Stimulated activated CD8-positive, alpha-beta memory T cell treated with anti-CD3 and anti-CD28 coated beads, Interleukin-12 subunit alpha, Interleukin-12 subunit beta, amount 100 ng/mL, for 24 hours (primary cell): ENCODE results near the gene NPTX2.

Source experiments
- DNase-seq: peaks from one replicate; pipeline ENCODE4 v3.0.0-alpha.2; 2020; ENCODE audit errors: extremely low read depth

The NPTX2 gene

DNA sequence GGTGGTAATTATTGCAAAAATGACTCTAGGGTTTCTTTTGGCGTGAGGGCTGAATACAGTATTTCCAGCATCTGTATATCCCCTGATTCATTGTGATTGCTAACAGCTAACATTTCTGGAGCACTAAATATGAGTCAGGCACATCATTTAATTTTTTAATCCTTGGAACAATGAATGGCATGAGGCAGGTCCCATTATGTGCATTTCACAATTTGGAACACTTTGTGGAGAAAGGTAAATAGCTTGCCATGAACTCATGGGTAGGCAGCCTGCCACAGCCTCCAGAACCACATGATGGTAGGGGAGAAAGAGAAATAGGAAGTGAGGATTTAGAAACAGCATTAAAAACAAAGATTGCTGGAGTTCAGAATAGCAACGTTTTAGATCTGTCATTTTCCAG lies 1.7 kb downstream of the NPTX2 start:
- no peak for DNase-seq

DNA sequence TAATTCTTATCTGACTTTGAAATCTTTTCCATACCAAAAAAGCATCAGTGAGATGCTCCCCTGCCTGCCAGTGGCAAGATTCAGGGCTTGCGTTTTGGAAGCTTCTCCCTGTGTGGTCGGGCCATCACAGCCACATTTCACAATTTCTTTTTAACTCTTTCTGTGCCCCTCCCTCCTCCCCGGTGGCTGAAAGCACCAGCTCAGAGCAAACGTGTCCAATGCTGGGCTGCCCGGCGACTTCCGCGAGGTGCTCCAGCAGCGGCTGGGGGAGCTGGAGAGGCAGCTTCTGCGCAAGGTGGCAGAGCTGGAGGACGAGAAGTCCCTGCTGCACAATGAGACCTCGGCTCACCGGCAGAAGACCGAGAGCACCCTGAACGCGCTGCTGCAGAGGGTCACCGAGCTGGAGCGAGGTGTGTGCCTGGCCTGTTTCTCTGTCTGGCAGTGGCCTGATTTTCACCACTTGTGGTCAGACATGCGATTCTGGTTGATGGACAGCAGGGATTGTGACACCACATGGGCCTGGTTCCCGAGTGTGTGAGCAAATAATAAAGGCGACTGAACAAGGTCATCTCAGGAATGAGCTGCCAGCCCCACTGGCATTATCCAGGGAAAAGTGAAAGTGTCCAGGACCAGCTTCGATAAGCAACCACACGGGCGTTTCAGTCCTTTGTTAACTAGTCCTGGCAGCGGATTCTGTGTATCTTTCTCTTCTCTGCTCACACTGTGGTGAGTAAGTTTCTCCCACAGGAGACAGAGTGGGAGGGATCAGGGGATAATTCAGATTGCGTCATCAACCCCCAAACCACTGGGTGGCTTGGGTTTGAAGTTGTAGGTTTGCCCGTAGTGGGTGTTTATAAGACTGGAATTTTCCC lies 2.6 kb downstream of the NPTX2 start:
- no peak for DNase-seq

DNA sequence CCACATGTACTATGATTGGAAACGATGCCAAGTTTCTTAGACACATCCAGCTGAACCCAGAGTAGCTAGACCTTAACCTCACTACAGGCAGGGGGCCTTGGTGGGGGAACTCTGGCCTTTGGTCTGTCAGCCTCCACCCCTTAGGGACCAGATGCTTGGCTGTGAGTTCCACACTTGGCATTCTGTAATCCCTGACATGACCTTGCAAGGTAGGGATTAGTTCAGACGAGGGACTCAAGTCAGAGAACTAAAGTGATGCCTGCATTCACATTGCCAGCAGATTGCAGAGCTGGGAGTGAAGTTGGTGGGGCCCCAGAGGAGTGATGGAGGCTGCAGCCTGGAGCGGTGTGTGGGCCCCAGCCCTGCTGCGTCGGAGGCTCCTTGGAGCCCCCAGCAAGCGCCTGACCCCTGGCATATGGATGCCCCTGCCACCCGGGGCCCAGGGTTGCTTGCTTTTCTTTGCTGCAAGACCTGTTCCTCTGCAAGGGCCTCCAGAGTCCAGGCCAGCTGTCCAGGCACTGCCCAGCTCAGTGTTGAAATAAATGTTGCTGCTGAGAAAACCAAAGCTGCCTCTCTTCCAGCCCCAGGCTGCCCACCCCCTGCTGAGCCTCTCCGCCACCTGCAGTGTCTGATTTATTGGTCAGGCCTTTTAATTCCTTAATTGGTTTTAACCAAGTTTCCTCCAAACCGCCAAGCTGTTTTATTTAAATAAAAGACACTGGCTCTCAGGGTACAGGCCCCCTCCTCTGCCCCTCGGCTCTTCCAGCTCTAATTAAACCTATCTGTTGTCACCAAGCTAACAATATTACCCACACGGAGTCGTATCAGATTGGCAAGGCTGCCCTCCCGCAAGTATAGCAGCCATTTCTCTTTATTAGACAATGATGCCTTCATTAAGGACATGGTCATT lies 4.7 kb downstream of the NPTX2 start:
- DNase-seq: no peak

DNA sequence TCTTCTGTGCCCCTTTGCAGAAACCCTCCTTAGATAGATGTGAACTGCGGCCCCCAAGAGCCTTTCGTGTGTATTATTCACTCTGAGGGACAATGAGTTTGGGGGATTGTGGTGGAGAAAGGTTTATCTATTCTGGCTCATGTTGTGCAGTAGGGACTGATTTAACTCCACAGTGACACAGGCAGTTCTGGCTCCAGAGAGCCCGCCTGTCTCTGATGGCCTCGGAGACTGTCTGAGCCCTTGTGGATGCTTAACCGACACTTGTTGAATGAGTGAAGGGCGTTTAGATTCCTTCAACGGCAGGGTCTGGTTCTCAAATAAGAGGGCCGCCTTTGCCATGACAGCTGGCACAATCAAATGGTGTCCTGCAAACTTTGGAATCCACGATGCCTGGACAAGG lies 5.8 kb downstream of the NPTX2 start:
- DNase-seq: no peak

DNA sequence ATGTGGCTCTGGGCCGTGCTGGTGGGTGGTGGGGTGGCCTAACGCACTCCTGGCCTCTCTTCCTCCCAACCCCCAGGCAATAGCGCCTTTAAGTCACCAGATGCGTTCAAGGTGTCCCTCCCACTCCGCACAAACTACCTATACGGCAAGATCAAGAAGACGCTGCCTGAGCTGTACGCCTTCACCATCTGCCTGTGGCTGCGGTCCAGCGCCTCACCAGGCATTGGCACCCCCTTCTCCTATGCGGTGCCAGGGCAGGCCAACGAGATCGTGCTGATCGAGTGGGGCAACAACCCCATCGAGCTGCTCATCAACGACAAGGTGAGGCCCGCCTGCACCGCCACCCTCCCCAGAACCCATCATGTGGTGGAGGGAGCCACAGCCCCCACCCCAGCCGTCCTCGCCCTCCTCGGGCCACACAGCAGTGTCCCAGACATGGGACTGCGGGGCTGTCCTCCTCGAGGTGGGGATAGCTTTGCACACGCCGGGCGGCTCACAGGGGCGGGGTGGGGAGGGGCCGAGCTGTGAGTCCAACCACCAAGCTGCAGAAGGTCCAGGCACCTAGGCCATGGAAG lies 7.8 kb downstream of the NPTX2 start:
- no peak for DNase-seq

DNA sequence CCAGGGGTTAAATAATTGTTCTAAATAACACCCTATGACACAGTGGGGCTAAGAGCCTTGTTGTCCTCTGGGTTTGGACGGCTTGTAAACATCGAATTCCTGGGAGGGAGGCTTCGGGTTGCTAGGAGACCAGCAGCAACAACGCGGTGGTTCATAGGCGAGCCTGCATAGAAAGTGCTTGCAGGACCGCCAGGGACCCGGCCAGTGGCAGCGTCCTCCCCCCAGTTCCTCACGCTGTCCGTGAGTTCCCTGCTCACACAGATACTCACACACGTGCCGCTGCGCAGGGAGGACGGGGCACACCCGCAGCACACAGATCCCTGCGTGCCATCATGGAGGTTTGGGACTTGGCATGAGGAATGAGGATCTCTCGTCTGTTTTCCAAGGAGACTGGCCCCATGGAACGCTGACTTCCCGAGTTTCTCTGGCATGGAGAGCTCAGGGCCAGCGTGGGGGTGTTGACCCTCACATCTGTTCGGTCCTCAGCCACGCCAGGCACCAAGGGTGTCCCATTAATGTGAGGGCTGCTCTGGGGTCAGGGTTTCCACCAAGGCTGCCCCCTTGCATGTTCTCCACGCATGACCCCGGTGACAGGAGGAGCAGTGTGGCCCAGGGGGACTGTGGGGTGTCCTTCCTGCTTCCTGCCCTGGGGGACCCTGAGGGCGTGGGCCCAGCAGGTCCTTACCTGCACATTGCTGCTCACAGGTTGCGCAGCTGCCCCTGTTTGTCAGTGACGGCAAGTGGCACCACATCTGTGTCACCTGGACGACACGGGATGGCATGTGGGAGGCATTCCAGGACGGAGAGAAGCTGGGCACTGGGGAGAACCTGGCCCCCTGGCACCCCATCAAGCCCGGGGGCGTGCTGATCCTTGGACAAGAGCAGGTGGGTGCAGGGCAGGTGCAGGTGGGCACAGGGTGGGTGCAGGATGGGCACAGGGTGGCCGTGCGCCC lies 9.7 kb downstream of the NPTX2 start:
- no peak for DNase-seq

DNA sequence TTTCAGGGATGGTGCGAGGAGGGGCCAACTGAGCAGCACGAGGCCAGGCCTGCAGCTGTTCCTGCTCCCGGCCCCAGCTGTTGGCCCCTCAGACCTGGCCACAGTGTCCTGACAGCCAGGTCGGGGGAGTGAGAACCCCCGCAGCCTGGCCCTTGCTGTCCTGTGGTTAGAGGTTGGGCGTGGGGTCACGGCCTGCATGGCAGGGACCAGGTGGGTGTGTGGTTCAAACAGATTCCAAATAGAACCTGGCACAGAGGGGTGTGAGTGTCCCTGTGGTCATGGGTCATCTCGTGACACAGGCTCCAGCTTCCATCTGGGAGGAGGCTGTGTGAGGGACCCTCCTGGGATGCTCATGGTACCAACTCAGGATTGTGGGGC lies 10.3 kb downstream of the NPTX2 start:
- no peak for DNase-seq

DNA sequence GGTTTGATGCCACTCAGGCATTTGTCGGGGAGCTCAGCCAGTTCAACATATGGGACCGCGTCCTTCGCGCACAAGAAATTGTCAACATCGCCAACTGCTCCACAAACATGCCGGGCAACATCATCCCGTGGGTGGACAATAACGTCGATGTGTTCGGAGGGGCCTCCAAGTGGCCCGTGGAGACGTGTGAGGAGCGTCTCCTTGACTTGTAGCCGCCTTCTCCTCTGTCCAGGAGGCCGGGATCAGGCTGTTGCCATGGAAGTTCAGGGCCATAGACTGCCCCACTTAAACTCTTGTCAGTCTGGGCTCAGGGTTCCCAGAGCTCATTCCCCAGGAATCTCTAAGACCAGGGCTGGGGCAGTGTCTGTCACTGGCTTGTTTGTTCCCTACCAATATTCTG lies 11.3 kb downstream of the NPTX2 start:
- no peak for DNase-seq

DNA sequence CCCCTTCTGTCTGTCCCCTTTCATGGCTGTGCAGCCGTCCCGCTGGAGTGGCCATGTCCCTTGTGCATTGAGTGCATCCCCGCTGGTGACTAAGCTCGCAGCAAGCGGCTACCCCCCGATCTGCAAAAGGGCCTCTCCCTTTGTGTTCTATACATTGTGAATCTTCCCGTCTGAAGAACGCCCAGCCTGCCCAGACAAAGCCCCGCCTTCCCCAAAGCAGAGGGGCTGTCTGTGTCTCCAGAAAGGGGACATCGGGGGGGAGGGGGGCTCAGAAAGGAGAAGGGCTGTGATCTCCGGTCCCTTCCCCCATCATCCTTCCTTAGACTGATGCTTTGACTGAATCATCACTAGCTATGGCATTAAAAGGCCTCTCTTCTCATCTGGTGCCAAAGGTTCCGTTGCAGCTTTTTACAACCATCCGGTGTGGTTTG lies 11.9 kb downstream of the NPTX2 start:
- DNase-seq: no peak

DNA sequence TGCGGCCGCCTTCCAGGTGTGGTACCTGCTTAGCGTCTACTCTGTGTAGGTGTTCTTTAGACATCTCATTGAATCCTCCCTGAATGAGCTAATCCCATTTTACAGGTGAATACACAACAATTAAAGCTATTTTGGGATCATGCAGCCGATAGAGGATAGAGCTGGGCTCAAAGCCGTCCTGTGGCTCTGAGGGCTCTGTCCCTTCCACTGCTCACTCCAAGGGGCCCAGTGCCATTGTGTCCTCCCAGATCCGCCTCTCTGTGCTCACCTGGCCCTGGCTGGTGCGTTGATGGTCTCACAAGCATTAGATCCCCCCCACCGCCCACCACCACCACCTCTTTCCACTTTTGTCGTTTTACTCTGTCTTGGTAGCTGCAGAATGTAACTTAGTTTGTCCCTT lies 13.1 kb downstream of the NPTX2 start:
- DNase-seq: no peak

DNA sequence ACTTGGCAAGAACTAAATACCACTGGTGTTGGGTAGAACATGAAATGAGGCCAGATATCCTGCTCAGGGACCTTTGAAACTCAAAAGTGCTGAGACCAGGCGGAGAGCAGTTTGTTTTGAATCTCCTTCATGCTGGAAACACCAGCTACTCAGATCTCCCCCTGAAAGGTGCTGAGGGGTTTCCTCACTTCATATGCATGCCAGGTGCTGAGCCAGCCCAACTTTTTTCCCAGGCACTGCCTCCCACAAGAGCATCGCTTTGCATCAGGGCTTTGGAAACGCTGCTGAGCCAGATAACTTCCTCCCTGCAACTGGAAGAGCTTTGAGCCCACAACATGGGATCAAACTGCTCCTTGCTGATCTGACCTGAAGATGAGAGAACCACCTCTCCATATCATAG lies 13.7 kb downstream of the NPTX2 start:
- no peak for DNase-seq

DNA sequence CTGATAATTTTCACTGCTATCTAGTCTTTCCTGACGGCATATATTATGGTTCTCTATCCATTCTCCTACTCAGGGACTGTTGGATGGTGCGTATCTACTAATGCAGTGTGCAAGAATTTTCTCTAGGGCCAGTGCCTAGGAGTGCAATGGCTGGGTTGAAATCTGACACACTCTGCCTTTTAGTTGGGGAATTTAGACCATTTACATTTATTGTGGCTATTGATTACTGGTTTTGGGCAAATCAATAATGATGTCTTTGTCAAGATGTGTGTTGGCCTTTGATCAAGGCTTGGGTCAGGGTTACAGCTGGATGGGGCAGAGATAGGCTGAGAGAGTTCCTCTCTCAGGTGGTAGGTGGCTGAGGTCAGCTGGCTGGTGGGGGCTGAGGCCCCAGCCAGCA lies 21.8 kb downstream of the NPTX2 start:
- DNase-seq: no peak

DNA sequence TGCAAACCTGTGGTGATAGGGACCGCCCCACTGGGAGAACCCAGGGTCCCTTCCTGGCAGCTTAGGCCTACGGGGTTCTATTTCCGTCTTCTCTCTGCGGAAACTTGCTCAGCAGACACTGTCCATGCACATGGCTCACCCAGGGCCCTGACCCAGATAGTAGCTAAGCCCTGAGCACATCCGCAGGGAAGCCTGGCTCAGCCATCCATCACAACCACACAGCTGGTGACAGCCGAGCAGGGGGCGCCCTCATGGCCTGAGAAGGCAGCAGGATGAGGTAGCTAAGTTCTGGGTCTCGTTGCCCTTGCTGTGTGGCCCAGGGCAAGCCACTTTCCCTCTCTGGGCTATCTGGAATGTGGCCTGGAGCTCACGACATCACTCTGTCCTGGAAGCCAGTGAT lies 23.3 kb downstream of the NPTX2 start:
- DNase-seq: no peak

DNA sequence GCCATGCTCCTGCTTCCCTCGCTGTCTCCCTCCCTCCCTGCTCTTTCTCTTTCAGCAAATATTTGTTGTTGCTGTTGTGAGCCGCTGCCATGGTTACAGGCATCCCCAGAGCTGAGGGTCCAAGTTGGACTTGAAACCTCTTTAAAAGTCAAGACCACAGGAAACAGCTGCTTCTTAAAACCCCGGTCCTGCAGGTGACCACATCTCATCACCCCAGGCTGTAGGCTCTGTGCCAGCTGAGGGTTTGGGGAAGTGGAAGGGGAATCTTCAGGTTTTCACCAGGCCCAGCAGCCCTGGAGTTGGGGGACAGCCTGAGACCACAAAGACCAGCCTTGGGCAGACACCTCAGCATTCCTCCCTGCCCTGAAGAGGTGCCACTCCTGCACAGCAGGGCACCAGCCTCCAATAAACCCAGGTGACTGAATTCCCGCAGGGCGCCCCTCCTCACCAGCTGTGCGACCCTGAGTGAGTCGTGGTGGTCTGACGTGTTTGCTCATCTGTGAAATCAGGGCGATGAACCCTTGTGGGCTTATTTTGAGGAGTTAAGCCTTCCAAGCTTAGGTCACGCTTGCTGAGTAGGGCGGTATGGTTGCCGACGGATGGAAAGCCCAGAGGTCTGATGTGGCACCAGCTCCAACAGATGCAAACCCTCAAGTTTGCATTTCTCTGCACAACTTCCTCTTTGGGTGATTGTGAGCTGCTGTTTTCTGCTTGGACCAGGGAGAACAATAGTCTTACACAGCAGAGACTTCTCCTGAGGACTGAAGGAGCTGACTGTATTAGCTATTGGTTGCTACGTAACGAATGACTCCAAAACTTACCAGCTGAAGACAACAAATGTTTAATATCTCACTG lies 24.8 kb downstream of the NPTX2 start:
- no peak for DNase-seq

DNA sequence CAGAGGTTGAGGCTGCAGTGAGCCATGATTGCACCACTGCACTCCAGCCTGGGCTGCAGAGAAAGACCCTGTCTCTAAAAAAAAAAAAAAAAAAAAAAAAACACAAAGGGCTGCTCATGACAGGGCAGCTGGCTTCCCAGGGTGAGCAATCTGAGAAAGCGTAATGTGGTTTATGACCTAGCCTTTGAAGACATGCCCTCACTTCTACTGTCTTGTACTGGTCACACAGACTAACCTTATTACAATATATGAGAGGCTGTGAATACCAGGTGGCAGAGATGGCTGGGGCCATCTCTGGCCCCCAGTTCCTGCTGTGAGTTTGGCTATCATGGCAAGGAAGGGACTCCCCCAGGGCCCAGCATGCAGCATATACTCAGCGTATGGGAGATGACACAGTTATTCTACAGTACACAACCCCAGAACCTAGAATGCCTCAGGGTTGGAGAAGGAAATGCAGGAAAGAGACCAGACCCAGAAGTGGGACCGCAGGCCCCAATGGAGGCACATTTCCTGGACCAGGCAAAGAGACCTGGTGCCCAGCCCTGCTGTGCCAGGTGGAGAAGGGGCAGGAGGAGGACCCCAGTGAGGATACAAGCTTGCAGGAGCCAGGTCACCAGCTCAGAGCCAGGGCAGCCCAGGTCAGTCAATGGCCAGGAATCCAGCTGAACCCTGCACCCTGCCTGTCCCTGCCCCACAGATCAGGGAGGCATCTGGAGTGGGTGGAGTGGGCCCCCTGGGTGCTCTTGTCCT lies 26.3 kb downstream of the NPTX2 start:
- DNase-seq: no peak

DNA sequence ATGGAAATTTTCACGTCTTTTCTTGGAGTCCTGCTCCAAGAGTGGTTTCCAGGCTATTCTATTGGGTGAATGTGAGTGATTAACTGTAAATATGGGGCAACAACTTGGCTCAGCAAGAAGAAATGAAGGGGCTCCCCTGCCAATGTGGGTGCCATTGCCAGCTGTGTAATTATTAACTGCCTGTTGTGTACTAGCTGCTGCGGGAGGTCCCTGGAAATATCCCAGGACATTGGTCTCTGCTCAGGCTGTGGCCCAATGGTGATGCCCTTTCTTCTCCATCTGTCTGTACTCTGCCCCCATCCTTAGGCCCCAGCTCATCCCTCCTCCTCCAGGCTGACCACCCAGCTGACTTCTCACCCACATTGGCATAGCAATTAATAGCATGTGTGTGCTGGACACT lies 29.4 kb downstream of the NPTX2 start:
- no peak for DNase-seq

DNA sequence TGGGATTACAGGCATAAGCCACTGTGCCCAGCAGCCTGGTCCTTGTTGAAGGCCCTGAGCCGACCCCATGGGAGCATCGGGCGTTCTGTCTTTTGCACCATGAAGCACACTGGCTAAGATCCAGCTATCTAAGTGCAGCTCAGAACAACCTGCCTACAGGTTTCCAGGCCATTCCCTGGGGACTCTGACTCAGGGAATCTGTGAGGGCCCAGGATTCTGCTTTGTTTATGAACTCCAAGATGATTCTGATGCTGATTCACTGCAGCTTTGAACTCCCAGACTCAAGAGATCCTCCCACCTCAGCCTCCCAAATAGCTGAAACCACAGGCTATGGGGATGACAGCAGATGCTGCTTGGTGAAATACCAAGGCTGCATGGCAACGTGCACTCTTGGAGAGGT lies 30.2 kb downstream of the NPTX2 start:
- DNase-seq: no peak

DNA sequence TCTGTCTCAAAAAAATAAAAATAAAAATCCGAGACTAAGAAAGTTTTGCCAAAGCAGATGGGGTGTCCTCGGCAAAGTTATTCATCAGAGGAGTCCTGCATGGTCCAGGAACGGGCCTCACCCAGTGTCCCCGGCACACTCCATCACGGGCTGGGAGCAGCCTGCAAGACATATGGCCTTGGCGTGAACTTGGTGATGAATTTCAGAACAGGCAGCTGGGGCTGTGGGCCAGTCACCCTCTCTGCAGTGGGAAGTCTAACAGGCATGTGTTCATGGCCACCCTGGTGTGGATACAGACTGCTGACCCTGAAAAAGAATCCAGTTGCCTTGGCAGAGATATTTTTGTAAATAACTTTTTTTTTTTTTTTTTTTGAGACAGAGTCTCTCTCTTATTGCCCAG lies 34.7 kb downstream of the NPTX2 start:
- DNase-seq: no peak

DNA sequence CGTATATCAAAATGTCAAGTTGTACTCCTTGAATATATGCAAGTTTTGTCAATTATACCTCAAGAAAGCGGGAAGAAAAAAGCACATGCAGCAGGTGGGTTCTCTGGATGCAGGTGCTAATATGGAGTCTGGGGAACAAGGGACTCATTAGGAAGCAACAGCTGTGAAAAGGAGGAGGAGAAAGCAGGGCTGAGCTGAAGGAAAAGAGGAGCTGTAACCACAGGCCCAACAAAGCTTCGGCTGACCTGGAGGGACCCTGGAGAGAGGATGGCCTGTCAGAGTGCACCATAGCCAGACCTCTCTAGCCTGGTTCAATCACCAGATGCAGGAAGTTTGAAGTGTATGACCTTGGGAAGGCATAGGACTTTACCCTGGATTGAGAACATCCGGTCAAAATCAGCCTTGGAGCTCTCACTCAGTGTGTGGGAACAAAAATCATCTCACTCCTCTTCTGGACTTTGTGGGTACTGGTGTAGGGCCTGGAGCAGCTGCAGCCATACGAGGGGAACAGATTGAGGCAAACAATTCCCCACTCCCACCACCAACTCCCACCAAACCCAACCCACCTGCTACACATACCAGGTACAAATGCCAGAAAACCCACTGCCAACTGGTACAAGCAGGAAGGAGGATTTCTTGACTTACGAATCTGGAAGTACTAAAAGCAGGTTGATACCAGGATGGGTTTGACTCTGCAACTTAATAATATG lies 36.7 kb downstream of the NPTX2 start:
- no peak for DNase-seq
